Glomerular endothelial cell (primary cell): ENCODE measurements around the gene EXOC6B. TPM values are rescaled to one million over a fixed set of nuclear protein-coding genes. Genes with fewer than 3 reads are reported as not detected.

ENCODE experiments used
- DNase-seq: peaks from one replicate; pipeline ENCODE4 v3.0.0-alpha.2; 2011; ENCODE audit warnings: low read depth, low spot score; ENCODE audit errors: extremely low read depth
- total RNA-seq: library from RNA; depleted of rRNA; stranded (reverse); fragments of >200 nt; gene quantifications from 2 replicates; pipeline ENCODE4 v1.2.3, GENCODE V29; 2015

The EXOC6B gene
- total RNA-seq, 1 donor from 2014 or later = 35.1 TPM

GRCh38 chr2:72130659-72131360 lies 695.0 kb downstream of the EXOC6B start:
- DNase-seq = no peak

- no peak for DNase-seq
Observed at GRCh38 chr2:72129681-72130340, 696.0 kb downstream of the EXOC6B start.

GRCh38 chr2:72128843-72129227 lies 697.0 kb downstream of the EXOC6B start:
- DNase-seq = no peak

- DNase-seq = no peak
Observed at GRCh38 chr2:72128059-72128842, 697.6 kb downstream of the EXOC6B start.

GRCh38 chr2:72127401-72128058 lies 698.3 kb downstream of the EXOC6B start:
- no peak for DNase-seq

GRCh38 chr2:72126186-72127100 lies 699.4 kb downstream of the EXOC6B start:
- DNase-seq = no peak

Other genes starting within 250 kb of the EXOC6B start
- gene SPR, start 61.4 kb upstream of the EXOC6B start, total RNA-seq = 31.6 and 44.1 TPM in 2 replicates
- not detected in 2 replicates for gene EMX1, start 91.5 kb upstream of the EXOC6B start, total RNA-seq
- gene SFXN5, start 245.7 kb upstream of the EXOC6B start, total RNA-seq = 16.9 and 29.5 TPM in 2 replicates